Activated B cell treated with CpG ODN at 0.5 μM for 24 hours (primary cell): ENCODE results near the gene KLHL29. TPM values are rescaled to one million over a fixed set of nuclear protein-coding genes. Genes with fewer than 3 reads are reported as not detected.

Experiments
- ATAC-seq: fragments of 200-7000 bp; cut with Tn5 transposase; one replicate; pipeline ENCODE4 v1.10.0; 2021; ENCODE audit warnings: low read depth, mild to moderate bottlenecking, moderate library complexity
- CTCF ChIA-PET: fragments of 350-600 bp; sonication (Branson Sonifier 250); formaldehyde crosslinking; loops from one replicate; lab custom pipeline; 2021; ENCODE audit warnings: antibody characterized with exemption; lab: Charles Lee
- POLR2A ChIA-PET: fragments of 350-600 bp; sonication (Branson Sonifier 250); formaldehyde crosslinking; loops from one replicate; lab custom pipeline; 2021; ENCODE audit warnings: antibody characterized with exemption; lab: Charles Lee
- DNase-seq: peaks from one replicate; pipeline ENCODE4 v3.0.0; 2022
- H3K27ac Mint-ChIP-seq: one replicate; pipeline ENCODE4 v1.8.0; 2020; ENCODE audit warnings: mixed read lengths
- H3K27me3 Mint-ChIP-seq: one replicate; pipeline ENCODE4 v1.8.0; 2021; ENCODE audit warnings: mixed read lengths
- H3K36me3 Mint-ChIP-seq: one replicate; pipeline ENCODE4 v1.8.0; 2021; ENCODE audit warnings: low read depth, mixed read lengths
- H3K4me1 Mint-ChIP-seq: one replicate; pipeline ENCODE4 v1.8.0; 2021; ENCODE audit warnings: mixed read lengths
- H3K4me3 Mint-ChIP-seq: one replicate; pipeline ENCODE4 v1.8.0; 2020; ENCODE audit warnings: mild to moderate bottlenecking, mixed read lengths
- H3K9me3 Mint-ChIP-seq: one replicate; pipeline ENCODE4 v1.8.0; 2020; ENCODE audit warnings: mixed read lengths
- CTCF ChIP-seq: fragments of 200-600 bp; IDR thresholded peaks from one replicate; pipeline ENCODE4 v1.8.0; 2022; ENCODE audit warnings: antibody characterized with exemption, mild to moderate bottlenecking
- intact Hi-C: fragments of 100-400 bp; cut with micrococcal nuclease; formaldehyde crosslinking; loops from one replicate; pipeline ENCODE4 v1.15.1; 2024
- total RNA-seq: library from RNA; stranded (reverse); gene quantifications from 2 replicates; pipeline ENCODE4 v1.2.3, GENCODE V29; 2022

KLHL29 gene
- total RNA-seq, 1 donor from 2014 or later = 2.5 TPM

- Mint-ChIP-seq H3K27ac (no peak overlapping the region), H3K36me3 (peaks cover 19% of the 10 kb centered on the region), H3K4me3 (no peak overlapping the region), H3K27me3 (no peaks in the 10 kb centered on the region), H3K4me1 (no peaks in the 10 kb centered on the region), H3K9me3 (no peaks in the 10 kb centered on the region)
- DNase-seq (no peak), ATAC-seq (no peak)
- POLR2A ChIA-PET = no interaction called here
- CTCF ChIA-PET = no interaction called here
- no peak for TF ChIP-seq CTCF
- intact Hi-C loops = no loop called here
Measured at GRCh38 chr2:23698721-23699579, 314.0 kb downstream of the KLHL29 start.

GRCh38 chr2:23699580-23699925 lies 314.6 kb downstream of the KLHL29 start:
- no peak for DNase-seq
- Mint-ChIP-seq H3K4me1 (no peaks in the 10 kb centered on the region), H3K4me3 (no peak overlapping the region), H3K9me3 (no peaks in the 10 kb centered on the region), H3K36me3 (peaks cover 19% of the 10 kb centered on the region), H3K27ac (no peak overlapping the region), H3K27me3 (no peaks in the 10 kb centered on the region)
- CTCF ChIA-PET = no interaction called here
- intact Hi-C loops = no loop called here
- no peak for TF ChIP-seq CTCF
- POLR2A ChIA-PET = no interaction called here
- ATAC-seq = no peak

- ATAC-seq (no peak), DNase-seq (no peak)
- intact Hi-C loops = no loop called here
- ChIA-PET CTCF (no interaction called here), POLR2A (no interaction called here)
- Mint-ChIP-seq H3K27ac (no peak overlapping the region), H3K4me1 (no peaks in the 10 kb centered on the region), H3K9me3 (no peaks in the 10 kb centered on the region), H3K27me3 (no peaks in the 10 kb centered on the region), H3K4me3 (no peak overlapping the region), H3K36me3 (peaks cover 20% of the 10 kb centered on the region)
- TF ChIP-seq CTCF = no peak
Measured at GRCh38 chr2:23700627-23701026, 315.6 kb downstream of the KLHL29 start.

GRCh38 chr2:23703037-23703582 lies 318.1 kb downstream of the KLHL29 start:
- H3K4me1 Mint-ChIP-seq = no peaks in the 10 kb centered on the region
- peaks cover 40% of the 10 kb centered on the region for H3K36me3 Mint-ChIP-seq
- H3K27me3 Mint-ChIP-seq = no peaks in the 10 kb centered on the region
- intact Hi-C loops = no loop called here
- DNase-seq (no peak), ATAC-seq (no peak)
- CTCF ChIA-PET = no interaction called here
- no peak for TF ChIP-seq CTCF
- H3K27ac Mint-ChIP-seq = no peak overlapping the region
- no peak overlapping the region for H3K4me3 Mint-ChIP-seq
- POLR2A ChIA-PET = no interaction called here
- no peaks in the 10 kb centered on the region for H3K9me3 Mint-ChIP-seq

- ChIA-PET CTCF (no interaction called here), POLR2A (no interaction called here)
- Mint-ChIP-seq H3K27ac (no peak overlapping the region), H3K36me3 (peaks cover 40% of the 10 kb centered on the region), H3K9me3 (no peaks in the 10 kb centered on the region), H3K4me1 (no peaks in the 10 kb centered on the region), H3K27me3 (no peaks in the 10 kb centered on the region), H3K4me3 (no peak overlapping the region)
- intact Hi-C loops = no loop called here
- ATAC-seq (no peak), DNase-seq (no peak)
- TF ChIP-seq CTCF = no peak
Measured at GRCh38 chr2:23703583-23704385, 318.8 kb downstream of the KLHL29 start.
